K562 (cell line): ENCODE measurements around the gene SOBP. TPM values are rescaled to one million over a fixed set of nuclear protein-coding genes. Genes with fewer than 3 reads are reported as not detected.

Experiments used
- BACH1 ChIP-seq: fragments of 200-800 bp; sonication (Bioruptor generic); IDR thresholded peaks from 2 replicates; pipeline ENCODE4 v1.6.1; 2016; ENCODE audit warnings: missing genetic modification characterization, missing compliant biosample characterization
- CAMTA2 ChIP-seq: fragments of 250-450 bp; sonication (Bioruptor Pico); conservative IDR thresholded peaks from 2 replicates; pipeline ENCODE4 v1.5.1; 2022
- GTF2F1 ChIP-seq: IDR thresholded peaks from 2 replicates; pipeline ENCODE4 v1.6.1; 2011; ENCODE audit warnings: low read depth, low read length, improper control_type of control experiment
- HIVEP1 ChIP-seq: fragments of 250-450 bp; sonication (Bioruptor Pico); IDR thresholded peaks from 2 replicates; pipeline ENCODE4 v1.4.0; 2020; ENCODE audit warnings: mild to moderate bottlenecking
- ILK ChIP-seq: fragments of 450-650 bp; IDR thresholded peaks from 2 replicates; pipeline ENCODE4 v1.6.1; 2016; ENCODE audit warnings: missing genetic modification characterization, low read depth, mild to moderate bottlenecking, missing compliant biosample characterization, moderate library complexity, borderline replicate concordance
- MEF2A ChIP-seq: IDR thresholded peaks from 2 replicates; pipeline ENCODE4 v1.6.1; 2011; ENCODE audit warnings: low read depth, mild to moderate bottlenecking, low read length, moderate library complexity; ENCODE audit not compliant: control insufficient read depth
- MXI1 ChIP-seq: IDR thresholded peaks from 2 replicates; pipeline ENCODE4 v1.6.1; 2011; ENCODE audit warnings: low read depth, mild to moderate bottlenecking, improper control_type of control experiment, low read length
- PML ChIP-seq: IDR thresholded peaks from 2 replicates; pipeline ENCODE4 v1.6.1; 2012; ENCODE audit warnings: low read length, inconsistent platforms
- POLR2A ChIP-seq: fragments of 450-650 bp; conservative IDR thresholded peaks from 2 replicates; pipeline ENCODE4 v1.6.1; 2016
- POLR2AphosphoS5 ChIP-seq: IDR thresholded peaks from 2 replicates; pipeline ENCODE4 v1.6.1; 2011; ENCODE audit warnings: mild to moderate bottlenecking, low read depth, low read length, moderate library complexity; ENCODE audit not compliant: control insufficient read depth, insufficient read depth
- RFX7 ChIP-seq: fragments of 250-450 bp; sonication (Bioruptor Pico); IDR thresholded peaks from 2 replicates; pipeline ENCODE4 v1.5.1; 2021; ENCODE audit warnings: mild to moderate bottlenecking
- SAP30 ChIP-seq: fragments of 200-600 bp; sonication (generic); IDR thresholded peaks from 2 replicates; pipeline ENCODE4 v1.6.1; 2012; ENCODE audit warnings: borderline replicate concordance, low read depth, mild to moderate bottlenecking, moderate library complexity, low read length, control low read depth, inconsistent platforms; ENCODE audit not compliant: insufficient read depth, poor library complexity, severe bottlenecking
- SUPT5H ChIP-seq: fragments of 450-650 bp; IDR thresholded peaks from 2 replicates; pipeline ENCODE4 v1.6.1; 2016
- TCF3 ChIP-seq: sonication (generic); formaldehyde crosslinking; IDR thresholded peaks from 2 replicates; pipeline ENCODE4 v1.4.0; 2020; ENCODE audit warnings: mild to moderate bottlenecking, missing genetic modification reagents
- TOE1 ChIP-seq, 2 experiments: fragments of 450-650 bp in 1 of 2; sonication (generic) in 1 of 2; formaldehyde crosslinking in 1 of 2; IDR thresholded peaks; 2 replicates each; pipeline versions ENCODE4 v1.7.1 to v1.8.0; 2016 to 2022; ENCODE audit warnings: borderline replicate concordance in 2 of 2, mild to moderate bottlenecking in 2 of 2, antibody characterized with exemption in 1 of 2, inconsistent platforms in 1 of 2, low read depth in 1 of 2, missing genetic modification reagents in 1 of 2, moderate library complexity in 1 of 2
- ZEB2 ChIP-seq: fragments of 450-650 bp; IDR thresholded peaks from 2 replicates; pipeline ENCODE4 v1.6.1; 2016
- polyA plus RNA-seq, 8 experiments: library from polyadenylated mRNA; depleted of rRNA in 4 of 8; stranded (reverse) in 5 of 8; unstranded in 3 of 8; fragments of >200 nt; fragmentation: Nextera tagmentation in 2 of 8; fragmentation: Illumina TruSeq in 1 of 8; extraction: Ambion mirVana in 2 of 8; extraction: Trizol in 1 of 8; gene quantifications; 2 replicates each; pipeline versions ENCODE4 v1.2.1 to v1.2.3, GENCODE V29; 2011 to 2014; ENCODE audit warnings: inconsistent platforms in 1 of 8, missing spikeins in 1 of 8
- total RNA-seq, 7 experiments: library from RNA; depleted of rRNA in 6 of 7; stranded (reverse); fragments of >200 nt in 6 of 7; fragmentation: Illumina TruSeq in 2 of 7; extraction: Trizol in 2 of 7; gene quantifications; 2 replicates each; pipeline versions ENCODE4 v1.2.1 to v1.2.3, GENCODE V29; 2011 to 2021; ENCODE audit warnings: low replicate concordance in 1 of 7
- TF ChIP-seq, protein P1 (sequence below): fragments of 450-650 bp; IDR thresholded peaks from 2 replicates; pipeline ENCODE4 v1.6.1; 2016
- TF ChIP-seq, protein P2 (sequence below): sonication (generic); formaldehyde crosslinking; IDR thresholded peaks from 2 replicates; pipeline ENCODE4 v1.8.0; 2022; ENCODE audit warnings: mild to moderate bottlenecking, missing genetic modification reagents
- TF ChIP-seq, protein P3 (sequence below): sonication (generic); formaldehyde crosslinking; IDR thresholded peaks from 2 replicates; pipeline ENCODE4 v1.8.0; 2022; ENCODE audit warnings: missing genetic modification reagents, mild to moderate bottlenecking, moderate library complexity, borderline replicate concordance
- TF ChIP-seq, protein P4 (sequence below): fragments of 450-650 bp; IDR thresholded peaks from one replicate; pipeline ENCODE4 v1.6.1; 2018; ENCODE audit warnings: mild to moderate bottlenecking, moderate library complexity; ENCODE audit not compliant: partially characterized antibody

SOBP gene
- total and polyA plus RNA-seq, 9 of the 15 experiments (the other 6 are each of a cell fraction or from before 2014, with no cell fraction given) = 0.16 TPM; not detected in 8

DNA sequence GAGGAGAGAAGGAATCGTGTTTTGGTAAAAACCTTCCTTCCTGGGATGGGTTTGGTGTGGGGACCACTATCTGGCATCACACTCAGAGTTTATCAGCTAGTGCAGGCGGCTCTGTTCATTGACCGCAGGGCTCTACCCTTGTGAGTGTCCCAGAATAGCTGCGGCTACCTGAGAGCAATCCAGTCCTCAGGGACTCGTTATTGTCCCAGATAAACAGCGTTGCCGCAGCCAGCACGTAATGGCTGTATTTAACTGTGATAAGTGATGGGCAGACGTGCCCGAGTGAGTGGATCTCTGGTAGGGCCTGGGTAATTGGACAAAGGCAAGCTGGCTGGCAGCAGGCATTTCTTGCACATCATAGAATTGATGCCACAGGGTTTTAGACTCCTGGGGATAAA, 163.3 kb downstream of the SOBP start (continued):
- TF ChIP-seq, protein P1, sequence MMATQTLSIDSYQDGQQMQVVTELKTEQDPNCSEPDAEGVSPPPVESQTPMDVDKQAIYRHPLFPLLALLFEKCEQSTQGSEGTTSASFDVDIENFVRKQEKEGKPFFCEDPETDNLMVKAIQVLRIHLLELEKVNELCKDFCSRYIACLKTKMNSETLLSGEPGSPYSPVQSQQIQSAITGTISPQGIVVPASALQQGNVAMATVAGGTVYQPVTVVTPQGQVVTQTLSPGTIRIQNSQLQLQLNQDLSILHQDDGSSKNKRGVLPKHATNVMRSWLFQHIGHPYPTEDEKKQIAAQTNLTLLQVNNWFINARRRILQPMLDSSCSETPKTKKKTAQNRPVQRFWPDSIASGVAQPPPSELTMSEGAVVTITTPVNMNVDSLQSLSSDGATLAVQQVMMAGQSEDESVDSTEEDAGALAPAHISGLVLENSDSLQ = peak; percentile 18; the same call in 1 of the 2 replicates
- TF ChIP-seq TCF3 (peak; percentile 93), SAP30 (no peak), HIVEP1 (CRISPR knock-in tag) (no peak), ILK (no peak), BACH1 (tag) (no peak), RFX7 (CRISPR knock-in tag) (no peak), CAMTA2 (no peak), POLR2A (no peak), POLR2AphosphoS5 (peak; percentile 78), GTF2F1 (no peak), SUPT5H (no peak), PML (peak; percentile 77), TOE1 (IDR thresholded peaks at IDR 0.05; ENCODE audit: borderline replicate concordance) (no peak), TOE1 (CRISPR knock-in tag; IDR thresholded peaks at IDR 0.05; ENCODE audit: borderline replicate concordance, low read depth) (no peak), ZEB2 (no peak), MXI1 (no peak), MEF2A (peak; percentile 93)
- TF ChIP-seq, protein P2, sequence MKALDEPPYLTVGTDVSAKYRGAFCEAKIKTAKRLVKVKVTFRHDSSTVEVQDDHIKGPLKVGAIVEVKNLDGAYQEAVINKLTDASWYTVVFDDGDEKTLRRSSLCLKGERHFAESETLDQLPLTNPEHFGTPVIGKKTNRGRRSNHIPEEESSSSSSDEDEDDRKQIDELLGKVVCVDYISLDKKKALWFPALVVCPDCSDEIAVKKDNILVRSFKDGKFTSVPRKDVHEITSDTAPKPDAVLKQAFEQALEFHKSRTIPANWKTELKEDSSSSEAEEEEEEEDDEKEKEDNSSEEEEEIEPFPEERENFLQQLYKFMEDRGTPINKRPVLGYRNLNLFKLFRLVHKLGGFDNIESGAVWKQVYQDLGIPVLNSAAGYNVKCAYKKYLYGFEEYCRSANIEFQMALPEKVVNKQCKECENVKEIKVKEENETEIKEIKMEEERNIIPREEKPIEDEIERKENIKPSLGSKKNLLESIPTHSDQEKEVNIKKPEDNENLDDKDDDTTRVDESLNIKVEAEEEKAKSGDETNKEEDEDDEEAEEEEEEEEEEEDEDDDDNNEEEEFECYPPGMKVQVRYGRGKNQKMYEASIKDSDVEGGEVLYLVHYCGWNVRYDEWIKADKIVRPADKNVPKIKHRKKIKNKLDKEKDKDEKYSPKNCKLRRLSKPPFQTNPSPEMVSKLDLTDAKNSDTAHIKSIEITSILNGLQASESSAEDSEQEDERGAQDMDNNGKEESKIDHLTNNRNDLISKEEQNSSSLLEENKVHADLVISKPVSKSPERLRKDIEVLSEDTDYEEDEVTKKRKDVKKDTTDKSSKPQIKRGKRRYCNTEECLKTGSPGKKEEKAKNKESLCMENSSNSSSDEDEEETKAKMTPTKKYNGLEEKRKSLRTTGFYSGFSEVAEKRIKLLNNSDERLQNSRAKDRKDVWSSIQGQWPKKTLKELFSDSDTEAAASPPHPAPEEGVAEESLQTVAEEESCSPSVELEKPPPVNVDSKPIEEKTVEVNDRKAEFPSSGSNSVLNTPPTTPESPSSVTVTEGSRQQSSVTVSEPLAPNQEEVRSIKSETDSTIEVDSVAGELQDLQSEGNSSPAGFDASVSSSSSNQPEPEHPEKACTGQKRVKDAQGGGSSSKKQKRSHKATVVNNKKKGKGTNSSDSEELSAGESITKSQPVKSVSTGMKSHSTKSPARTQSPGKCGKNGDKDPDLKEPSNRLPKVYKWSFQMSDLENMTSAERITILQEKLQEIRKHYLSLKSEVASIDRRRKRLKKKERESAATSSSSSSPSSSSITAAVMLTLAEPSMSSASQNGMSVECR (CRISPR knock-in tag) = no peak
- TF ChIP-seq, protein P3, sequence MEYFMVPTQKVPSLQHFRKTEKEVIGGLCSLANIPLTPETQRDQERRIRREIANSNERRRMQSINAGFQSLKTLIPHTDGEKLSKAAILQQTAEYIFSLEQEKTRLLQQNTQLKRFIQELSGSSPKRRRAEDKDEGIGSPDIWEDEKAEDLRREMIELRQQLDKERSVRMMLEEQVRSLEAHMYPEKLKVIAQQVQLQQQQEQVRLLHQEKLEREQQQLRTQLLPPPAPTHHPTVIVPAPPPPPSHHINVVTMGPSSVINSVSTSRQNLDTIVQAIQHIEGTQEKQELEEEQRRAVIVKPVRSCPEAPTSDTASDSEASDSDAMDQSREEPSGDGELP = no peak
- TF ChIP-seq, protein P4, sequence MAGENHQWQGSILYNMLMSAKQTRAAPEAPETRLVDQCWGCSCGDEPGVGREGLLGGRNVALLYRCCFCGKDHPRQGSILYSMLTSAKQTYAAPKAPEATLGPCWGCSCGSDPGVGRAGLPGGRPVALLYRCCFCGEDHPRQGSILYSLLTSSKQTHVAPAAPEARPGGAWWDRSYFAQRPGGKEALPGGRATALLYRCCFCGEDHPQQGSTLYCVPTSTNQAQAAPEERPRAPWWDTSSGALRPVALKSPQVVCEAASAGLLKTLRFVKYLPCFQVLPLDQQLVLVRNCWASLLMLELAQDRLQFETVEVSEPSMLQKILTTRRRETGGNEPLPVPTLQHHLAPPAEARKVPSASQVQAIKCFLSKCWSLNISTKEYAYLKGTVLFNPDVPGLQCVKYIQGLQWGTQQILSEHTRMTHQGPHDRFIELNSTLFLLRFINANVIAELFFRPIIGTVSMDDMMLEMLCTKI = no peak
